ENCODE data around the gene FAHD1. TPM values are rescaled to one million over a fixed set of nuclear protein-coding genes. Genes with fewer than 3 reads are reported as not detected.

The FAHD1 gene
- polyA plus RNA-seq, 1 donor from 2014 or later: 19.0 TPM

GRCh38 chr16:1831186-1832075 lies 4.4 kb downstream of the FAHD1 start:
- H3K27ac Mint-ChIP-seq: peak overlapping the region in 1 of 3 donors; percentile 53
- no peak overlapping the region for H3K4me3 Mint-ChIP-seq
- H3K27me3 Mint-ChIP-seq: no peaks in the 10 kb centered on the region
- peaks cover 8 to 21% (median 12%) of the 10 kb centered on the region in 3 donors for H3K4me1 Mint-ChIP-seq
- H3K9me3 Mint-ChIP-seq: no peaks in the 10 kb centered on the region
- H3K36me3 Mint-ChIP-seq: peaks cover 3% of the 10 kb centered on the region

GRCh38 chr16:1832838-1833454 lies 5.9 kb downstream of the FAHD1 start:
- no peak overlapping the region for H3K27ac Mint-ChIP-seq

GRCh38 chr16:1834096-1834495 lies 7.1 kb downstream of the FAHD1 start:
- no peak overlapping the region for H3K27ac Mint-ChIP-seq
- peaks cover 4% of the 10 kb centered on the region for H3K36me3 Mint-ChIP-seq
- no peak overlapping the region for H3K4me3 Mint-ChIP-seq

More at GRCh38 chr16:1832838-1833454, 5.9 kb downstream of the FAHD1 start:
- Mint-ChIP-seq H3K4me1 (peaks cover 0 to 16% (median 8%) of the 10 kb centered on the region in 3 donors), H3K4me3 (no peak overlapping the region), H3K27me3 (no peaks in the 10 kb centered on the region), H3K36me3 (peaks cover 3% of the 10 kb centered on the region), H3K9me3 (no peaks in the 10 kb centered on the region)

GRCh38 chr16:1839554-1839953 lies 12.5 kb downstream of the FAHD1 start:
- H3K4me1 Mint-ChIP-seq: no peaks in the 10 kb centered on the region
- peaks cover 3% of the 10 kb centered on the region for H3K36me3 Mint-ChIP-seq
- H3K4me3 Mint-ChIP-seq: no peak overlapping the region
- peaks cover 0 to 2% (median 0%) of the 10 kb centered on the region in 3 donors for H3K9me3 Mint-ChIP-seq
- H3K27ac Mint-ChIP-seq: peak overlapping the region in 1 of 3 donors; percentile 23
- no peaks in the 10 kb centered on the region for H3K27me3 Mint-ChIP-seq

More at GRCh38 chr16:1834096-1834495, 7.1 kb downstream of the FAHD1 start:
- H3K27me3 Mint-ChIP-seq: no peaks in the 10 kb centered on the region
- peaks cover 0 to 8% (median 5%) of the 10 kb centered on the region in 3 donors for H3K4me1 Mint-ChIP-seq
- no peaks in the 10 kb centered on the region for H3K9me3 Mint-ChIP-seq

- no peaks in the 10 kb centered on the region for H3K9me3 Mint-ChIP-seq
- H3K36me3 Mint-ChIP-seq: no peaks in the 10 kb centered on the region
- no peak overlapping the region for H3K4me3 Mint-ChIP-seq
- H3K27me3 Mint-ChIP-seq: peaks cover 7% of the 10 kb centered on the region
- no peak overlapping the region for H3K27ac Mint-ChIP-seq
- H3K4me1 Mint-ChIP-seq: no peaks in the 10 kb centered on the region
These were observed 19.0 kb downstream of the FAHD1 start for GRCh38 chr16:1845985-1846384.

GRCh38 chr16:1846416-1846815 lies 19.4 kb downstream of the FAHD1 start:
- Mint-ChIP-seq H3K9me3 (no peaks in the 10 kb centered on the region), H3K4me1 (no peaks in the 10 kb centered on the region), H3K27me3 (peaks cover 7% of the 10 kb centered on the region), H3K4me3 (no peak overlapping the region), H3K36me3 (no peaks in the 10 kb centered on the region), H3K27ac (no peak overlapping the region)

- Mint-ChIP-seq H3K9me3 (no peaks in the 10 kb centered on the region), H3K4me1 (no peaks in the 10 kb centered on the region), H3K27me3 (peaks cover 6% of the 10 kb centered on the region), H3K36me3 (no peaks in the 10 kb centered on the region), H3K27ac (no peak overlapping the region), H3K4me3 (no peak overlapping the region)
These were observed 24.0 kb downstream of the FAHD1 start for GRCh38 chr16:1850981-1851380.

- H3K4me3 Mint-ChIP-seq: no peak overlapping the region
- H3K36me3 Mint-ChIP-seq: no peaks in the 10 kb centered on the region
- no peaks in the 10 kb centered on the region for H3K4me1 Mint-ChIP-seq
- H3K27me3 Mint-ChIP-seq: peaks cover 8% of the 10 kb centered on the region
- no peak overlapping the region for H3K27ac Mint-ChIP-seq
- H3K9me3 Mint-ChIP-seq: no peaks in the 10 kb centered on the region
These were observed 24.8 kb downstream of the FAHD1 start for GRCh38 chr16:1851793-1852192.

- Mint-ChIP-seq H3K27me3 (peaks cover 33% of the 10 kb centered on the region), H3K4me3 (no peak overlapping the region), H3K9me3 (no peaks in the 10 kb centered on the region), H3K4me1 (peaks cover 0 to 2% (median 0%) of the 10 kb centered on the region in 3 donors), H3K27ac (no peak overlapping the region), H3K36me3 (no peaks in the 10 kb centered on the region)
These were observed 30.6 kb downstream of the FAHD1 start for GRCh38 chr16:1857433-1858097.

GRCh38 chr16:1858189-1858865 lies 31.3 kb downstream of the FAHD1 start:
- Mint-ChIP-seq H3K4me3 (no peak overlapping the region), H3K27ac (no peak overlapping the region), H3K4me1 (peaks cover 0 to 2% (median 0%) of the 10 kb centered on the region in 3 donors), H3K27me3 (peaks cover 33% of the 10 kb centered on the region), H3K9me3 (no peaks in the 10 kb centered on the region), H3K36me3 (no peaks in the 10 kb centered on the region)

- no peak overlapping the region for H3K4me3 Mint-ChIP-seq
- peaks cover 0 to 2% (median 0%) of the 10 kb centered on the region in 3 donors for H3K4me1 Mint-ChIP-seq
- no peaks in the 10 kb centered on the region for H3K36me3 Mint-ChIP-seq
- no peaks in the 10 kb centered on the region for H3K9me3 Mint-ChIP-seq
- H3K27me3 Mint-ChIP-seq: peaks cover 33% of the 10 kb centered on the region
- H3K27ac Mint-ChIP-seq: no peak overlapping the region
These were observed 32.6 kb downstream of the FAHD1 start for GRCh38 chr16:1859650-1860049.

- no peaks in the 10 kb centered on the region for H3K36me3 Mint-ChIP-seq
- no peak overlapping the region for H3K27ac Mint-ChIP-seq
- H3K4me3 Mint-ChIP-seq: no peak overlapping the region
- H3K4me1 Mint-ChIP-seq: peaks cover 0 to 2% (median 0%) of the 10 kb centered on the region in 3 donors
- H3K27me3 Mint-ChIP-seq: peaks cover 29% of the 10 kb centered on the region
- no peaks in the 10 kb centered on the region for H3K9me3 Mint-ChIP-seq
These were observed 34.7 kb downstream of the FAHD1 start for GRCh38 chr16:1861730-1862129.

GRCh38 chr16:1862394-1862793 lies 35.4 kb downstream of the FAHD1 start:
- Mint-ChIP-seq H3K36me3 (no peaks in the 10 kb centered on the region), H3K4me3 (no peak overlapping the region), H3K27me3 (peaks cover 22% of the 10 kb centered on the region), H3K4me1 (peaks cover 0 to 2% (median 0%) of the 10 kb centered on the region in 3 donors), H3K9me3 (no peaks in the 10 kb centered on the region), H3K27ac (no peak overlapping the region)

- Mint-ChIP-seq H3K27me3 (peaks cover 13% of the 10 kb centered on the region), H3K9me3 (no peaks in the 10 kb centered on the region), H3K36me3 (no peaks in the 10 kb centered on the region), H3K4me3 (no peak overlapping the region), H3K27ac (no peak overlapping the region), H3K4me1 (no peaks in the 10 kb centered on the region)
These were observed 36.9 kb downstream of the FAHD1 start for GRCh38 chr16:1863681-1864460.

Measured in IgD-negative memory B cell (primary cell).